ENCODE results near the gene NCAM1.

- TF ChIP-seq, protein P1, sequence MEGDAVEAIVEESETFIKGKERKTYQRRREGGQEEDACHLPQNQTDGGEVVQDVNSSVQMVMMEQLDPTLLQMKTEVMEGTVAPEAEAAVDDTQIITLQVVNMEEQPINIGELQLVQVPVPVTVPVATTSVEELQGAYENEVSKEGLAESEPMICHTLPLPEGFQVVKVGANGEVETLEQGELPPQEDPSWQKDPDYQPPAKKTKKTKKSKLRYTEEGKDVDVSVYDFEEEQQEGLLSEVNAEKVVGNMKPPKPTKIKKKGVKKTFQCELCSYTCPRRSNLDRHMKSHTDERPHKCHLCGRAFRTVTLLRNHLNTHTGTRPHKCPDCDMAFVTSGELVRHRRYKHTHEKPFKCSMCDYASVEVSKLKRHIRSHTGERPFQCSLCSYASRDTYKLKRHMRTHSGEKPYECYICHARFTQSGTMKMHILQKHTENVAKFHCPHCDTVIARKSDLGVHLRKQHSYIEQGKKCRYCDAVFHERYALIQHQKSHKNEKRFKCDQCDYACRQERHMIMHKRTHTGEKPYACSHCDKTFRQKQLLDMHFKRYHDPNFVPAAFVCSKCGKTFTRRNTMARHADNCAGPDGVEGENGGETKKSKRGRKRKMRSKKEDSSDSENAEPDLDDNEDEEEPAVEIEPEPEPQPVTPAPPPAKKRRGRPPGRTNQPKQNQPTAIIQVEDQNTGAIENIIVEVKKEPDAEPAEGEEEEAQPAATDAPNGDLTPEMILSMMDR (conservative IDR thresholded peaks at IDR 0.05), result no peak
- TF ChIP-seq EZH2 (IDR thresholded peaks at IDR 0.05; ENCODE audit: low read depth), result no peak
Observed at GRCh38 chr11:113166280-113166679, 205.1 kb downstream of the NCAM1 start.
